H1 (cell line): ENCODE data around the gene TMEM151B. TPM values are rescaled to one million over a fixed set of nuclear protein-coding genes. Genes with fewer than 3 reads are reported as not detected.

Experiments used
- CTCF ChIA-PET: fragments of 300-600 bp; sonication (Branson Sonifier 250); formaldehyde crosslinking; loops from one replicate; lab custom pipeline; 2021; ENCODE audit not compliant: partially characterized antibody; lab: Charles Lee
- POLR2A ChIA-PET: fragments of 300-600 bp; sonication (Branson Sonifier 250); formaldehyde crosslinking; loops from one replicate; lab custom pipeline; 2021; ENCODE audit warnings: inconsistent platforms; ENCODE audit not compliant: partially characterized antibody; lab: Charles Lee
- DNase-seq, 2 experiments: peaks; one replicate each; pipeline versions ENCODE4 v3.0.0 to v3.0.0-alpha.2; 2010 to 2022; ENCODE audit warnings: low spot score in 2 of 2, low read depth in 1 of 2, mixed read lengths in 1 of 2
- FAIRE-seq: peaks from 2 replicates; lab custom pipeline; 2011; peaks lifted over from hg19 to GRCh38; lab: Jason Lieb, UNC
- H2AFZ ChIP-seq: 2 replicates; pipeline ENCODE4 v1.8.1; 2012; ENCODE audit warnings: low read length, inconsistent platforms
- H2AK5ac ChIP-seq: 2 replicates; pipeline ENCODE4 v1.6.1; 2013; ENCODE audit warnings: low read depth, low read length
- H2BK120ac ChIP-seq: replicated peaks from 2 replicates; pipeline ENCODE3; 2013; ENCODE audit warnings: low read depth, low read length, inconsistent platforms
- H2BK12ac ChIP-seq: 2 replicates; pipeline ENCODE4 v1.6.1; 2013; ENCODE audit warnings: low read depth, low read length
- H2BK15ac ChIP-seq: 2 replicates; pipeline ENCODE4 v1.6.1; 2013; ENCODE audit warnings: low read length
- H2BK20ac ChIP-seq: 2 replicates; pipeline ENCODE4 v1.6.1; 2013; ENCODE audit warnings: low read length
- H2BK5ac ChIP-seq: 2 replicates; pipeline ENCODE4 v1.6.1; 2013; ENCODE audit warnings: low read depth, low read length
- H3K14ac ChIP-seq: 2 replicates; pipeline ENCODE4 v1.6.1; 2013; ENCODE audit warnings: inconsistent platforms; ENCODE audit not compliant: insufficient read length
- H3K18ac ChIP-seq: 2 replicates; pipeline ENCODE4 v1.6.1; 2013; ENCODE audit warnings: low read length; ENCODE audit errors: extremely low read depth
- H3K23ac ChIP-seq: 2 replicates; pipeline ENCODE4 v1.6.1; 2013; ENCODE audit warnings: inconsistent platforms; ENCODE audit not compliant: insufficient read length
- H3K23me2 ChIP-seq: 2 replicates; pipeline ENCODE4 v1.6.1; 2013; ENCODE audit warnings: low read depth, low read length
- H3K27ac ChIP-seq: 2 replicates; pipeline ENCODE4 v1.6.1; 2011; ENCODE audit warnings: low read depth, low read length, inconsistent platforms
- H3K27me3 ChIP-seq, 4 experiments: replicated peaks in 1 of 4; 1 replicate in 1 of 4; 2 replicates in 3 of 4; pipeline versions ENCODE4 v1.6.1 to v1.8.1; 2011 to 2013; ENCODE audit warnings: low read length in 3 of 4, mild to moderate bottlenecking in 3 of 4, inconsistent platforms in 2 of 4, mixed read lengths in 2 of 4, moderate library complexity in 1 of 4; ENCODE audit not compliant: control insufficient read depth in 3 of 4, insufficient read depth in 3 of 4; ENCODE audit errors: extremely low read depth in 1 of 4
- H3K36me3 ChIP-seq, 4 experiments: 2 replicates each; pipeline versions ENCODE4 v1.6.1 to v1.8.1; 2011 to 2013; ENCODE audit warnings: mild to moderate bottlenecking in 4 of 4, low read length in 3 of 4, moderate library complexity in 2 of 4, control low read depth in 1 of 4, inconsistent platforms in 1 of 4; ENCODE audit not compliant: insufficient read depth in 4 of 4, control insufficient read depth in 2 of 4
- H3K4ac ChIP-seq: replicated peaks from 2 replicates; pipeline ENCODE3; 2013; ENCODE audit warnings: low read length, low read depth, mixed read lengths, inconsistent platforms; ENCODE audit not compliant: insufficient read length
- H3K4me1 ChIP-seq, 4 experiments: replicated peaks in 1 of 4; 1 replicate in 1 of 4; 2 replicates in 3 of 4; pipeline versions ENCODE4 v1.6.1 to v1.8.1; 2011 to 2013; ENCODE audit warnings: low read length in 3 of 4, inconsistent platforms in 2 of 4, mixed read lengths in 1 of 4; ENCODE audit not compliant: insufficient read depth in 4 of 4, control insufficient read depth in 3 of 4
- H3K4me2 ChIP-seq, 2 experiments: 2 replicates each; pipeline versions ENCODE4 v1.6.1 to v1.8.1; 2011 to 2013; ENCODE audit warnings: low read depth in 2 of 2, low read length in 2 of 2, control low read depth in 1 of 2, inconsistent platforms in 1 of 2, mild to moderate bottlenecking in 1 of 2; ENCODE audit not compliant: insufficient read depth in 1 of 2
- H3K4me3 ChIP-seq, 4 experiments: fragments of 200-600, 300-600 bp in 1 of 4; sonication (generic), shearing (Covaris generic), sonication (Bioruptor Twin) in 1 of 4; 2 replicates each; pipeline versions ENCODE4 v1.5.1 to v1.8.1; 2011 to 2016; ENCODE audit warnings: low read length in 4 of 4, low read depth in 3 of 4, control low read depth in 2 of 4, inconsistent platforms in 2 of 4, mild to moderate bottlenecking in 2 of 4, mixed read lengths in 1 of 4, moderate library complexity in 1 of 4; ENCODE audit not compliant: insufficient read depth in 2 of 4; ENCODE audit errors: extremely low read depth in 1 of 4
- H3K56ac ChIP-seq: replicated peaks from 2 replicates; pipeline ENCODE3; 2013; ENCODE audit warnings: low read depth, mild to moderate bottlenecking, mixed read lengths, low read length, inconsistent platforms; ENCODE audit not compliant: insufficient read length
- H3K79me1 ChIP-seq: 2 replicates; pipeline ENCODE4 v1.6.1; 2013; ENCODE audit warnings: low read depth, low read length, control low read depth
- H3K79me2 ChIP-seq, 2 experiments: 2 replicates each; pipeline versions ENCODE4 v1.6.1 to v1.8.1; 2012 to 2013; ENCODE audit warnings: low read length in 2 of 2, mild to moderate bottlenecking in 2 of 2, inconsistent platforms in 1 of 2; ENCODE audit not compliant: insufficient read depth in 2 of 2, control insufficient read depth in 1 of 2
- H3K9ac ChIP-seq, 4 experiments: replicated peaks in 1 of 4; 1 replicate in 1 of 4; 2 replicates in 3 of 4; pipeline versions ENCODE4 v1.6.1 to v1.8.1; 2011 to 2013; ENCODE audit warnings: low read depth in 3 of 4, low read length in 3 of 4, control low read depth in 2 of 4, mild to moderate bottlenecking in 2 of 4, moderate library complexity in 2 of 4, inconsistent platforms in 1 of 4; ENCODE audit errors: extremely low read depth in 1 of 4
- H3K9me3 ChIP-seq, 2 experiments: 2 replicates each; pipeline versions ENCODE4 v1.6.1 to v1.8.1; 2012 to 2013; ENCODE audit warnings: mild to moderate bottlenecking in 2 of 2, moderate library complexity in 2 of 2, control low read depth in 1 of 2, inconsistent platforms in 1 of 2, low read depth in 1 of 2, low read length in 1 of 2, mixed read lengths in 1 of 2; ENCODE audit not compliant: insufficient read depth in 2 of 2
- H4K20me1 ChIP-seq, 2 experiments: replicated peaks in 1 of 2; 2 replicates each; pipeline versions ENCODE3 to v1.8.1; 2011 to 2013; ENCODE audit warnings: inconsistent platforms in 2 of 2, low read length in 2 of 2, mild to moderate bottlenecking in 1 of 2; ENCODE audit not compliant: insufficient read depth in 2 of 2, control insufficient read depth in 1 of 2
- H4K5ac ChIP-seq: 2 replicates; pipeline ENCODE4 v1.6.1; 2013; ENCODE audit warnings: low read length, low read depth, mixed read lengths, inconsistent platforms; ENCODE audit not compliant: insufficient read length
- H4K8ac ChIP-seq: 2 replicates; pipeline ENCODE4 v1.8.0; 2013; ENCODE audit warnings: mild to moderate bottlenecking, moderate library complexity, low read length, inconsistent platforms; ENCODE audit not compliant: insufficient read depth; ENCODE audit errors: extremely low read depth
- H4K91ac ChIP-seq: replicated peaks from 2 replicates; pipeline ENCODE3; 2013; ENCODE audit warnings: low read length, mixed read lengths, inconsistent platforms; ENCODE audit not compliant: insufficient read length
- ASH2L ChIP-seq: fragments of 200-600, 300-600 bp; sonication (generic); IDR thresholded peaks from one replicate; pipeline ENCODE4 v1.7.1; 2017; ENCODE audit warnings: low read length
- CEBPB ChIP-seq: IDR thresholded peaks from 2 replicates; pipeline ENCODE4 v1.6.1; 2012; ENCODE audit warnings: low read depth, low read length
- EP300 ChIP-seq, 2 experiments: IDR thresholded peaks; 1 replicate in 1 of 2; 2 replicates in 1 of 2; pipeline ENCODE4 v1.6.1; 2011 to 2012; ENCODE audit warnings: low read depth in 2 of 2, low read length in 2 of 2, mild to moderate bottlenecking in 2 of 2, borderline replicate concordance in 1 of 2, inconsistent platforms in 1 of 2, moderate library complexity in 1 of 2
- JUN ChIP-seq: IDR thresholded peaks from 2 replicates; pipeline ENCODE4 v1.6.1; 2011; ENCODE audit warnings: low read depth, mild to moderate bottlenecking, improper control_type of control experiment, low read length
- RXRA ChIP-seq: IDR thresholded peaks from 2 replicates; pipeline ENCODE4 v1.6.1; 2011; ENCODE audit warnings: low read depth, mild to moderate bottlenecking, low read length, moderate library complexity; ENCODE audit not compliant: insufficient read depth
- SIRT6 ChIP-seq: IDR thresholded peaks from one replicate; pipeline ENCODE4 v1.7.1; 2012; ENCODE audit warnings: low read length, inconsistent platforms
- SUZ12 ChIP-seq: fragments of 200-600 bp; sonication (generic); IDR thresholded peaks from 2 replicates; pipeline ENCODE4 v1.6.1; 2012; ENCODE audit warnings: mild to moderate bottlenecking, inconsistent platforms, low read length, moderate library complexity, mixed read lengths
- TAF1 ChIP-seq: IDR thresholded peaks from 2 replicates; pipeline ENCODE4 v1.6.1; 2011; ENCODE audit warnings: mild to moderate bottlenecking, low read depth, low read length
- TEAD4 ChIP-seq: IDR thresholded peaks from 2 replicates; pipeline ENCODE4 v1.6.1; 2012; ENCODE audit warnings: low read depth, low read length, inconsistent platforms, mixed read lengths
- WGBS, 2 experiments: shearing (Covaris generic) in 1 of 2; methylation state at CpG; one replicate each; pipeline versions ENCODE4 v1.1.6 to v1.1.7; 2013 to 2015; ENCODE audit warnings: low lambda C conversion rate in 2 of 2, mixed read lengths in 2 of 2, inconsistent platforms in 1 of 2, low coverage in 1 of 2, missing lambda C conversion rate in 1 of 2; ENCODE audit not compliant: insufficient replicate concordance in 2 of 2, insufficient coverage in 1 of 2, insufficient read length in 1 of 2; ENCODE audit errors: extremely low coverage in 1 of 2, missing lambda C conversion rate in 1 of 2; 5-methylcytosine and 5-hydroxymethylcytosine counted together
- polyA plus RNA-seq, 7 experiments: library from polyadenylated mRNA; depleted of rRNA in 3 of 7; stranded (reverse) in 5 of 7; unstranded in 2 of 7; fragments of >200 nt in 5 of 7; fragments of 200-250 nt in 2 of 7; gene quantifications; 1 replicate in 5 of 7; 2 replicates in 1 of 7; 4 replicates in 1 of 7; pipeline versions ENCODE4 v1.2.1 to v1.2.3, GENCODE V29; 2011 to 2013; ENCODE audit warnings: missing spikeins in 2 of 7, mixed read lengths in 2 of 7
- total RNA-seq: library from RNA; stranded (reverse); fragmentation: NEBNext Ultra II Directional; extraction: Animal tissue kit (Norgen Biotek cat#: 25700); gene quantifications from 2 replicates; pipeline ENCODE4 v1.2.1, GENCODE V29; 2021

TMEM151B gene
- total and polyA plus RNA-seq, 2 of the 8 experiments (the other 6 are each of a cell fraction or from before 2014, with no cell fraction given) = 8.0 to 15.5 TPM

- no peak overlapping the region for H3K27ac ChIP-seq
- no peak overlapping the region for H2BK5ac ChIP-seq
- H3K23ac ChIP-seq = no peak overlapping the region
- H3K18ac ChIP-seq = no peak overlapping the region
- no peak overlapping the region for H4K8ac ChIP-seq
- 86% methylated on average over 6 of the region's 6 CpGs; no CpG with 5 or more reads in 1 of the 2 experiments for WGBS, 2 experiments
- H3K4me2 ChIP-seq = no peak overlapping the region
- no peak overlapping the region for H3K14ac ChIP-seq
- no peak overlapping the region for H2BK12ac ChIP-seq
- H2BK120ac ChIP-seq = no peak overlapping the region
- H3K9ac ChIP-seq = no peak overlapping the region
- H3K27me3 ChIP-seq = no peaks in the 10 kb centered on the region; a peak in 1 of 7 replicates
- H3K79me1 ChIP-seq = peaks cover 7% of the 10 kb centered on the region; the same call in 1 of the 2 replicates
- H3K4ac ChIP-seq = no peak overlapping the region
- no peak overlapping the region for H2AK5ac ChIP-seq
- no peak overlapping the region for H4K91ac ChIP-seq
- H3K36me3 ChIP-seq = peaks cover 4 to 10% (median 7%) of the 10 kb centered on the region in 4 experiments; a peak in 5 of 8 replicates
- no peak overlapping the region for H3K56ac ChIP-seq
- DNase-seq (no peak), FAIRE-seq (no peak)
- no peak overlapping the region for H4K5ac ChIP-seq
- H4K20me1 ChIP-seq = peaks cover 1 to 5% of the 10 kb centered on the region in 2 experiments
- peaks cover 6 to 38% (median 20%) of the 10 kb centered on the region in 4 experiments for H3K4me1 ChIP-seq
- H2BK20ac ChIP-seq = no peak overlapping the region
- no peak overlapping the region for H2BK15ac ChIP-seq
- H3K9me3 ChIP-seq = no peaks in the 10 kb centered on the region
- peaks cover 0 to 18% of the 10 kb centered on the region in 2 experiments; a peak in 2 of 4 replicates for H3K79me2 ChIP-seq
- peaks cover 19% of the 10 kb centered on the region for H3K23me2 ChIP-seq
- TF ChIP-seq TAF1 = no peak
- TF ChIP-seq SIRT6 = no peak
- no peak for TF ChIP-seq RXRA
- no peak for TF ChIP-seq SUZ12
- TF ChIP-seq CEBPB = no peak
- no peak for TF ChIP-seq TEAD4
- no peak for TF ChIP-seq ASH2L
- no peak for TF ChIP-seq JUN
- TF ChIP-seq EP300 (IDR thresholded peaks at IDR 0.05; ENCODE audit: borderline replicate concordance in 1 of 2, low read depth in 2 of 2, low read length in 2 of 2) = no peak
- no peak overlapping the region for H2AFZ ChIP-seq
- CTCF ChIA-PET = interaction anchor here (1.7 to 19.0 kb wide), 3 partner anchors 26 to 164 kb away, joined by 4 to 330 read pairs (median 5); partner anchors contain the start of gene AARS2
- H3K4me3 ChIP-seq = no peak overlapping the region
- POLR2A ChIA-PET = interaction anchor here (0.9 to 15.1 kb wide), 5 partner anchors 7 to 67 kb away, joined by 3 to 581 read pairs (median 8); partner anchors contain the start of genes HSP90AB1, SLC35B2 and TMEM151B
These were observed 9.6 kb upstream of the TMEM151B start for GRCh38 chr6:44260451-44261297.
